ENCODE data around the gene ST6GALNAC4.

Gene ST6GALNAC4

GRCh38 chr9:127910613-127911205 is 6.1 kb downstream of the ST6GALNAC4 start:
- DNase-seq, result no peak

- no peak for DNase-seq
Measured at GRCh38 chr9:127909839-127910273, 7.0 kb downstream of the ST6GALNAC4 start.

- DNase-seq, result no peak
Measured at GRCh38 chr9:127908660-127908926, 8.2 kb downstream of the ST6GALNAC4 start.

- no peak for DNase-seq
Measured at GRCh38 chr9:127907867-127908659, 8.8 kb downstream of the ST6GALNAC4 start.

- peak; percentile 18 for DNase-seq
Measured at GRCh38 chr9:127905788-127906191, 11.1 kb downstream of the ST6GALNAC4 start.

- DNase-seq, result peak; percentile 28
Measured at GRCh38 chr9:127905004-127905728, 11.7 kb downstream of the ST6GALNAC4 start.

GRCh38 chr9:127904561-127905003 is 12.3 kb downstream of the ST6GALNAC4 start:
- peak; percentile 74 for DNase-seq

GRCh38 chr9:127903557-127904475 is 13.0 kb downstream of the ST6GALNAC4 start:
- DNase-seq, result peak; percentile 81

GRCh38 chr9:127899128-127899943 is 17.5 kb downstream of the ST6GALNAC4 start, which contains the start of gene ST6GALNAC6:
Gene ST6GALNAC6, minus strand, starts transcription at chr9:127899603. Its CDS starts 1,622 bp downstream, at chr9:127897981.
- DNase-seq, result peak; percentile 85

GRCh38 chr9:127898433-127899127 is 18.3 kb downstream of the ST6GALNAC4 start:
- peak; percentile 72 for DNase-seq

GRCh38 chr9:127897193-127897692 is 19.6 kb downstream of the ST6GALNAC4 start:
- DNase-seq, result peak; percentile 92

- no peak for DNase-seq
Measured at GRCh38 chr9:127896395-127897192, 20.2 kb downstream of the ST6GALNAC4 start.

- DNase-seq, result no peak
Measured at GRCh38 chr9:127895811-127896210, 21.0 kb downstream of the ST6GALNAC4 start.

- no peak for DNase-seq
Measured at GRCh38 chr9:127893392-127893791, 23.4 kb downstream of the ST6GALNAC4 start.

GRCh38 chr9:127892831-127893230 is 24.0 kb downstream of the ST6GALNAC4 start:
- DNase-seq, result no peak

- DNase-seq, result no peak
Measured at GRCh38 chr9:127890053-127890452, 26.8 kb downstream of the ST6GALNAC4 start.

GRCh38 chr9:127887792-127888191 is 29.0 kb downstream of the ST6GALNAC4 start:
- DNase-seq, result no peak

GRCh38 chr9:127886401-127886972 is 30.4 kb downstream of the ST6GALNAC4 start:
- no peak for DNase-seq

GRCh38 chr9:127885508-127886281 is 31.1 kb downstream of the ST6GALNAC4 start:
- DNase-seq, result no peak
